Large intestine (tissue), 12 donors: ENCODE data around the gene KCTD8. TPM values are rescaled to one million over a fixed set of nuclear protein-coding genes. Genes with fewer than 3 reads are reported as not detected.

Experiments used
- DNase-seq, 2 donors: peaks; one replicate each; pipeline versions ENCODE4 v3.0.0 to v3.0.0-alpha.2; 2013
- H3K27ac ChIP-seq: one replicate; pipeline ENCODE4 v1.5.1; 2013; ENCODE audit warnings: low read length
- H3K27me3 ChIP-seq: 2 replicates; pipeline ENCODE4 v1.6.1; 2013; ENCODE audit warnings: low read length; ENCODE audit not compliant: control insufficient read depth, insufficient read depth
- H3K36me3 ChIP-seq: 2 replicates; pipeline ENCODE4 v1.6.1; 2013; ENCODE audit warnings: low read length; ENCODE audit not compliant: control insufficient read depth, insufficient read depth
- H3K4me1 ChIP-seq: one replicate; pipeline ENCODE4 v1.6.1; 2013; ENCODE audit warnings: low read length; ENCODE audit not compliant: control insufficient read depth, insufficient read depth
- H3K4me3 ChIP-seq: one replicate; pipeline ENCODE4 v1.5.1; 2013; ENCODE audit warnings: low read length
- H3K9me3 ChIP-seq: one replicate; pipeline ENCODE4 v1.6.1; 2013; ENCODE audit warnings: mild to moderate bottlenecking, low read depth, low read length, moderate library complexity; ENCODE audit not compliant: control insufficient read depth
- WGBS: methylation state at CpG from one replicate; pipeline ENCODE4 v1.1.5; 2013; ENCODE audit warnings: low lambda C conversion rate; ENCODE audit not compliant: insufficient coverage; 5-methylcytosine and 5-hydroxymethylcytosine counted together
- long read RNA-seq, 11 donors: transcript quantifications; one replicate each; lab custom pipeline, GENCODE V29; 2026
- polyA plus RNA-seq: library from polyadenylated mRNA; unstranded; fragments of 120-200 nt; gene quantifications from one replicate; pipeline ENCODE4 v1.2.1, GENCODE V29; 2013

KCTD8 gene
- polyA plus RNA-seq = 0.78 TPM
- long read RNA-seq, donor 1 = 0 reads
- long read RNA-seq, donor 2 = 0 reads
- long read RNA-seq, donor 3 = 0 reads
- long read RNA-seq, donor 4 = 0 reads
- long read RNA-seq, donor 5 = 0 reads
- long read RNA-seq, donor 6 = 0 reads
- long read RNA-seq, donor 7 = 0 reads
- long read RNA-seq, donor 8 = 0 reads
- long read RNA-seq, donor 9 = 0 reads
- long read RNA-seq, donor 10 = 0 reads
- long read RNA-seq, donor 11 = 0 reads

DNA sequence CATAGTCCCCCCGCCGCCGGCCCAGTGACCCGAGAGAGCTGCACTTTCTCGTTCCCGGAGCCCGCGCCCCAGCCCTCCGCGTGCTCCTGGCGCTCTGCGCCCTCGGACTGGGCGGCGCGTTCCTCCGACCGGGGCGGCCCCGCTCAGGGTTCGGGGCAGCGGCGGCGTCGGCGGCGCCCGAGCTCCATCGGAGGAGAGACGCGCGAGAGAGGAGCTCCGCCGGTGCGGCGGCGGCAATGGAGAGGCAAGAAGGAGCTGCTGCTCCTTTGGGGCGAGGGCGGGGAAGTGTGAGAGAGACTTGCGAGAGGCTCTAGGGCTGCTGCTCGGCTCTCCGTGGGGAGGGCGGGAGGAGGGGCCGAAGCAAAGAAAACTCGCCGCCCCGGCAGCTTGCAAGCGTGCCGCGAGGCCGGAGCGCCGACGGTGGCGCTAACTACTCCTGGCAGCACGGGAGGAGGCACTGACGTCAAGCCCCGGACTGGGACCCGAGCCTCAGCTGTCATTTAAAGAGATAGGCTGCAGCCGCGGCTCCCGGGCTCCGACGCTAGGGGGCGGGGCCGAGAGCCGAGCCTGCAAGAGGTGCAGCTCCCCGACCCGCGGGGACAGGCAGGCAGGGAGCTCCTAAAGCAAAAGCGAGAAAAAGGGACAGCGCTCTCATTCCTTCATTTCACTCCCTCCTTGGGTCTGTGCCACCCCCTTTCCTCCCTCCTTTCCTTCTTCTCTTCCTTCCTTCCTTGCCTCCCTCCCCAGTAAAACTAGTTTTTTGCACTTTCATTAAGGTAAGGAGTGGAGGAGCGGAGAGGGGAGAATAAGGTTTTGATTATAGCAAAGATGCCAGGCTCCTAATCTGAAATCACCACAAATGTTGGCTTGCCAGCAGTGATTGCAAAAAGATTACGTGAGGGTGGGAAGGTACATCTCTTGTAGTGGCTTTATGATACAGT lies at the start of gene KCTD8:
Gene KCTD8 (minus strand): TSS at position 289 of the 941 bp plus-strand sequence.
- WGBS = no CpG with 5 or more reads among the region's 74 CpGs
- peaks cover 52% of the 10 kb centered on the region for H3K27me3 ChIP-seq
- H3K9me3 ChIP-seq = peaks cover 6% of the 10 kb centered on the region
- DNase-seq = peak; percentile 71 to 83
- H3K4me3 ChIP-seq = peak within 1 kb of the TSS; percentile 52
- no peaks in the 10 kb centered on the region for H3K36me3 ChIP-seq
- H3K4me1 ChIP-seq = peaks cover 10% of the 10 kb centered on the region
- no peak within 1 kb of the TSS for H3K27ac ChIP-seq

DNA sequence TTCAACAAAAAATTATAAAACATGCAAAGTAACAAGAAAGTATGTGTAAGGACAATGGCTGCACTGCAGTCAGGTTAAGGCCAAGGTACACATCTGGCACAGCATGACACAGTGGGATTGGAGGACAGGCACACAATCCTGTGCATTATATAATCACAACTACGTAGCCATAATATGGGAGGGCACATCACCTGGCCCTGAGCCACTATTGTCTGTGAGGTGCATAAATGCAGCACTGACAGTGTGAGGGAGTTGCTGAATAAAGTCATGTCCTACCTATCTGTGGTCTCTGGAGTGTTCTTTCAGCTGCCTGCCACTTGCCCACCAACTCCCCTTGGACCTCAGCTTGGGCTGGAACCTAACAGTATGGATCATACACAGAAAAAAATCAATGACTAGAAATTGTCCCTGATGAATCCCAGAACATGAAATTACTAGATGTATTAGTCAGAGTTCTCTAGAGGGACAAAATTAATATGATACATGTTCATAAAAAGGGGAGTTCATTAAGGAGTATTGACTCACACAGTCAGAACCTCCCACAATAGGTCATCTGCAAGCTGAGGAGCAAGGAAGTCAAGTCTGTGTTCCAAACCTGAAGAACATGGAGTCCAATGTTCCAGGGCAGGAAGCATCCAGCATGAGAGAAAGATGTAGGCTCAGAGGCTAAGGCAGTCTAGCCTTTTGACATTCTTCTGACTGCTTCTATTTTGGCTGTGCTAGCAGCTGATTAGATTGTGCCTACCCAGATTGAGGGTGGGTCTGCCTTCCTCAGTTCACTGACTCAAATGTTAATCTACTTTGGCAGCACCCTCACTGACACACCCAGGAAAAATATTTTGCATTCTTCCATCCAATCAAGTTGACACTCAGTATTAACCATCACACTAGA lies 46.4 kb upstream of the KCTD8 start:
- H3K4me1 ChIP-seq = no peaks in the 10 kb centered on the region
- DNase-seq = no peak
- no peaks in the 10 kb centered on the region for H3K27me3 ChIP-seq
- no peak overlapping the region for H3K27ac ChIP-seq
- no peak overlapping the region for H3K4me3 ChIP-seq
- H3K36me3 ChIP-seq = no peaks in the 10 kb centered on the region
- WGBS = no CpG with 5 or more reads among the region's 1 CpG
- no peaks in the 10 kb centered on the region for H3K9me3 ChIP-seq

DNA sequence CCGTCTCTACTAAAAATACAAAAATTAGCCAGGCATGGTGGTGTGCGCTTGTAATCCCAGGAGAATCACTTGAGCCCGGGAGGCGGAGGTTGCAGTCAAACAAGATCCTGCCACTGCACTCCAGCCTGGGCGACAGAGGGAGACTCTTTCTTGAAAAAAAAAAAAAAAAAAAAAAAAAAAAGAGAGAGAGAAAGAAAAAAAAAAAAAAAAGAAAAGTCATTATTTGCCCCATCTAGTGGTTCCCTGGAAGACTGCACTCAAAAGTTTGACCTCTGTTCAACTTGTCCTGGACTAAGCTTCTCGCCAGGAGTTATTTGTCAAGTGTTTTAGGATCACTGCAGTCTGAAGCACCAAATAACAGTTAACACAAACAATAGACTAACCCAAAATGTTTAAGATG lies 45.3 kb upstream of the KCTD8 start:
- no peaks in the 10 kb centered on the region for H3K36me3 ChIP-seq
- H3K27ac ChIP-seq = no peak overlapping the region
- WGBS = no CpG with 5 or more reads among the region's 6 CpGs
- H3K4me1 ChIP-seq = no peaks in the 10 kb centered on the region
- no peak for DNase-seq
- H3K4me3 ChIP-seq = no peak overlapping the region
- H3K27me3 ChIP-seq = no peaks in the 10 kb centered on the region
- no peaks in the 10 kb centered on the region for H3K9me3 ChIP-seq

DNA sequence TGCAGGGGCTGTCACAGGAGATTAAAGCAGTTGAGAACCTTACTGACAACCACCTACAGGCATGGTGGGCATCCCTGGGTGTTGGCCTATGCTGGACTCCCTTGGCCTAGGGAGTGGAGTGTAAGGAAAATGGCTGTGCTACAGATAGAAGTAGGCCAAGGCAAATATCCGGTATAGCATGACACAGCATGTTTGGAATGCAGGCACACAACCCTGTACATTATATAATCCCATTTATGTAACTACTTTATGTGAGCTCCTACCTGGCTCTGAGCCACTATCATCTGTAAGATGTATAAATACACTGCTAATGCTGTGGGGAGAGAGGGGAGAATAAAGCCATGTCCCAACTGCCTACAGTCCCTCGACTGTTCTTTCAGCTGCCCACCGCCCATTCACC lies 38.7 kb upstream of the KCTD8 start:
- Histone ChIP-seq H3K4me1 (no peaks in the 10 kb centered on the region), H3K4me3 (no peak overlapping the region), H3K36me3 (no peaks in the 10 kb centered on the region), H3K27ac (no peak overlapping the region), H3K27me3 (no peaks in the 10 kb centered on the region), H3K9me3 (no peaks in the 10 kb centered on the region)
- DNase-seq = no peak
- WGBS = no CpG with 5 or more reads among the region's 3 CpGs

GRCh38 chr4:44479731-44480130 lies 31.1 kb upstream of the KCTD8 start:
- Histone ChIP-seq H3K27me3 (no peaks in the 10 kb centered on the region), H3K9me3 (no peaks in the 10 kb centered on the region), H3K4me3 (no peak overlapping the region), H3K36me3 (no peaks in the 10 kb centered on the region), H3K27ac (no peak overlapping the region), H3K4me1 (no peaks in the 10 kb centered on the region)
- DNase-seq = no peak

GRCh38 chr4:44462259-44462658 lies 13.7 kb upstream of the KCTD8 start:
- DNase-seq = no peak
- Histone ChIP-seq H3K36me3 (no peaks in the 10 kb centered on the region), H3K4me1 (no peaks in the 10 kb centered on the region), H3K4me3 (no peak overlapping the region), H3K27ac (no peak overlapping the region), H3K27me3 (no peaks in the 10 kb centered on the region), H3K9me3 (no peaks in the 10 kb centered on the region)
- WGBS = no CpG with 5 or more reads among the region's 1 CpG

GRCh38 chr4:44447563-44448504 lies 775 bp downstream of the KCTD8 start:
- H3K27ac ChIP-seq = no peak overlapping the region
- peaks cover 10% of the 10 kb centered on the region for H3K4me1 ChIP-seq
- no peaks in the 10 kb centered on the region for H3K36me3 ChIP-seq
- peak overlapping the region; percentile 30 for H3K4me3 ChIP-seq
- peak; percentile 19 to 64 for DNase-seq
- no CpG with 5 or more reads among the region's 110 CpGs for WGBS
- H3K9me3 ChIP-seq = peaks cover 6% of the 10 kb centered on the region
- peaks cover 52% of the 10 kb centered on the region for H3K27me3 ChIP-seq

DNA sequence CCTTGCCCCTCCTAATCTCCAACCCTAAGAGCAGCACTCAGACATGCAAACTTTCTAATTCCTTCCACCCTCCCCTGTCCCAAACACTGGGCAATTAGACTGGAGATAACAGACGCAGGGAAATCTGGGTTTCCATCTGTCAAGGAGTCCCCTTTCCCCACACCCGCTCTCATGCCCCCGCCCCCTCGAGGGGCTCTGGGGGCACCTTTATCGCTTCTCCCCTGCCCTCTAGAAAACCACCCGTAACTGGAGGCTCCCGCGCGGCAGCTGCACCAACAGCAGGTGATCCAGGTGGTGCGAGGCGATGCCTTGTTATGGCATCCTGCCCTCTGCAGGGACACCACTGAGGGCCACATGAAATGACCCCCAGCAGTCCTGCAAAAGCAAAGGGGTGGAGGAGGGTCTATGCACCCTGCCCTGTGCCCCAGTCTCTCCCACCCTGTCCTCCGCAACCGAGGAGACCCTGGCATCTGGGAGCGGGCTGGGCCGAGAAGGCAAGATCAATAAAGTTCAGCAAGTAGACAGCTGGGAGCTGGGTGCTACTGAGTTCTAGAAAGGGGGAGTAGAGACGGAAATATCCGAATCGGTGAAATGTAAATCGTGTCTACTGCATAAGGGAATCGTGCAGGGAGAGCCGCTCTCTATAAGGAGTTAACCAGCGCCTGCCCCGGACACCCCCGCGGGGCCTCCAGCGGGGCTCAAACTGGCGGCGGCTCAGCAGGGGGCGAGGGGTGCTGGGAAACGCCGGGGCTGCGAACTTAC lies 1.6 kb downstream of the KCTD8 start:
- Histone ChIP-seq H3K27me3 (peaks cover 50% of the 10 kb centered on the region), H3K4me1 (peaks cover 10% of the 10 kb centered on the region), H3K27ac (no peak overlapping the region), H3K36me3 (no peaks in the 10 kb centered on the region), H3K4me3 (peak overlapping the region; percentile 15), H3K9me3 (peaks cover 6% of the 10 kb centered on the region)
- WGBS = 0% methylated on average over 1 of the region's 32 CpGs
- peak in 1 of 2 donors; percentile 7 for DNase-seq

DNA sequence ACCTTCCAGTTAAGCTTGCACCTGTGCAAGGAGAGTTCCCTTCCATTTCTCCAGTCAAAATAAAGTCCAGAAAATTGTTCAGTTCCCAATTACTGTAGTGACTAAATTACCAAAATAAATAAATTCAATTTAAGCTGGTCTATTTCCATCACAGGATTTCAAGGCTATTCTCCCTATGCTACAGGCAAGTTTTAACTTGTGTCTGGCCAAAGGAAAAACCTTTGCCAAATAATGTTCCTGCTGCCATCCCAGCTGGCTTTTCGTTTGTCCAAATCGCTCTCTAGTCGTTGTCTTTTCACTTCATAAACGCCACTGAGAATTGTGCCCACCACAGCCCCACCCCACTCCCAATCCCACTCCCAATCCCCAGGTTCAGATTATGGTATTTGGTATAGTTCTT lies 2.4 kb downstream of the KCTD8 start:
- no peak overlapping the region for H3K27ac ChIP-seq
- H3K9me3 ChIP-seq = peaks cover 6% of the 10 kb centered on the region
- H3K4me1 ChIP-seq = peaks cover 10% of the 10 kb centered on the region
- no peak overlapping the region for H3K4me3 ChIP-seq
- H3K36me3 ChIP-seq = no peaks in the 10 kb centered on the region
- WGBS = no CpG with 5 or more reads among the region's 4 CpGs
- H3K27me3 ChIP-seq = peaks cover 48% of the 10 kb centered on the region
- DNase-seq = no peak
